Measurements from ENCODE around the gene PRPF40A. TPM values are rescaled to one million over a fixed set of nuclear protein-coding genes. Genes with fewer than 3 reads are reported as not detected.
A peak's percentile ranks its signal among the peaks of the same experiment; 100 is the strongest.

The PRPF40A gene
- total and polyA plus RNA-seq, 10 of the 15 experiments (the other 5 are each of a cell fraction or from before 2014, with no cell fraction given): 97.8 to 197 (median 144) TPM

GRCh38 chr2:152718076-152718908 is 1.0 kb upstream of the PRPF40A start, which contains the start of gene ARL6IP6 (continued):
- TF ChIP-seq REST (IDR thresholded peaks at IDR 0.05; ENCODE audit: low read depth, low read length) (no peak), TAF1 (IDR thresholded peaks at IDR 0.05; ENCODE audit: borderline replicate concordance, low read depth, low read length) (peak; percentile 86), CEBPB (IDR thresholded peaks at IDR 0.05; ENCODE audit: borderline replicate concordance in 1 of 2, low read depth in 2 of 2, low read length in 2 of 2) (no peak), ZNF207 (IDR thresholded peaks at IDR 0.05; ENCODE audit: borderline replicate concordance) (peak; percentile 97; the same call in 1 of the 2 replicates), MYB (IDR thresholded peaks at IDR 0.05; ENCODE audit: borderline replicate concordance, low read depth, low read length) (no peak), CBX3 (IDR thresholded peaks at IDR 0.05; ENCODE audit: borderline replicate concordance, low read depth) (no peak), CBX5 (IDR thresholded peaks at IDR 0.05; ENCODE audit: low read depth) (0 out of 2 replicates have a peak, but pooled peaks have one; percentile 18), HDAC2 (IDR thresholded peaks at IDR 0.05) (no peak), SP1 (IDR thresholded peaks at IDR 0.05; ENCODE audit: low read depth, low read length) (peak; percentile 87), SMARCA5 (IDR thresholded peaks at IDR 0.05) (peak; percentile 17; the same call in 1 of the 2 replicates), MXI1 (IDR thresholded peaks at IDR 0.05; ENCODE audit: low read depth, low read length) (peak; percentile 28), DPF2 (IDR thresholded peaks at IDR 0.05) (no peak; the same call in 1 of the 2 replicates), ZNF622 (IDR thresholded peaks at IDR 0.05) (no peak), NFYA (IDR thresholded peaks at IDR 0.05; ENCODE audit: borderline replicate concordance, low read depth, low read length) (no peak), ZNF24 (IDR thresholded peaks at IDR 0.05) (no peak), PAX8 (IDR thresholded peaks at IDR 0.05) (no peak)
- TF ChIP-seq, protein P1, sequence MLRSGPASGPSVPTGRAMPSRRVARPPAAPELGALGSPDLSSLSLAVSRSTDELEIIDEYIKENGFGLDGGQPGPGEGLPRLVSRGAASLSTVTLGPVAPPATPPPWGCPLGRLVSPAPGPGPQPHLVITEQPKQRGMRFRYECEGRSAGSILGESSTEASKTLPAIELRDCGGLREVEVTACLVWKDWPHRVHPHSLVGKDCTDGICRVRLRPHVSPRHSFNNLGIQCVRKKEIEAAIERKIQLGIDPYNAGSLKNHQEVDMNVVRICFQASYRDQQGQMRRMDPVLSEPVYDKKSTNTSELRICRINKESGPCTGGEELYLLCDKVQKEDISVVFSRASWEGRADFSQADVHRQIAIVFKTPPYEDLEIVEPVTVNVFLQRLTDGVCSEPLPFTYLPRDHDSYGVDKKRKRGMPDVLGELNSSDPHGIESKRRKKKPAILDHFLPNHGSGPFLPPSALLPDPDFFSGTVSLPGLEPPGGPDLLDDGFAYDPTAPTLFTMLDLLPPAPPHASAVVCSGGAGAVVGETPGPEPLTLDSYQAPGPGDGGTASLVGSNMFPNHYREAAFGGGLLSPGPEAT (IDR thresholded peaks at IDR 0.05; ENCODE audit: low read depth): peak; percentile 100
- TF ChIP-seq, protein P2, sequence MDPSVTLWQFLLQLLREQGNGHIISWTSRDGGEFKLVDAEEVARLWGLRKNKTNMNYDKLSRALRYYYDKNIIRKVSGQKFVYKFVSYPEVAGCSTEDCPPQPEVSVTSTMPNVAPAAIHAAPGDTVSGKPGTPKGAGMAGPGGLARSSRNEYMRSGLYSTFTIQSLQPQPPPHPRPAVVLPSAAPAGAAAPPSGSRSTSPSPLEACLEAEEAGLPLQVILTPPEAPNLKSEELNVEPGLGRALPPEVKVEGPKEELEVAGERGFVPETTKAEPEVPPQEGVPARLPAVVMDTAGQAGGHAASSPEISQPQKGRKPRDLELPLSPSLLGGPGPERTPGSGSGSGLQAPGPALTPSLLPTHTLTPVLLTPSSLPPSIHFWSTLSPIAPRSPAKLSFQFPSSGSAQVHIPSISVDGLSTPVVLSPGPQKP (IDR thresholded peaks at IDR 0.05; ENCODE audit: low read depth, low read length): no peak
- TF ChIP-seq, protein P3, sequence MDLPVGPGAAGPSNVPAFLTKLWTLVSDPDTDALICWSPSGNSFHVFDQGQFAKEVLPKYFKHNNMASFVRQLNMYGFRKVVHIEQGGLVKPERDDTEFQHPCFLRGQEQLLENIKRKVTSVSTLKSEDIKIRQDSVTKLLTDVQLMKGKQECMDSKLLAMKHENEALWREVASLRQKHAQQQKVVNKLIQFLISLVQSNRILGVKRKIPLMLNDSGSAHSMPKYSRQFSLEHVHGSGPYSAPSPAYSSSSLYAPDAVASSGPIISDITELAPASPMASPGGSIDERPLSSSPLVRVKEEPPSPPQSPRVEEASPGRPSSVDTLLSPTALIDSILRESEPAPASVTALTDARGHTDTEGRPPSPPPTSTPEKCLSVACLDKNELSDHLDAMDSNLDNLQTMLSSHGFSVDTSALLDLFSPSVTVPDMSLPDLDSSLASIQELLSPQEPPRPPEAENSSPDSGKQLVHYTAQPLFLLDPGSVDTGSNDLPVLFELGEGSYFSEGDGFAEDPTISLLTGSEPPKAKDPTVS (IDR thresholded peaks at IDR 0.05; ENCODE audit: low read depth, low read length): no peak
- TF ChIP-seq, protein P4, sequence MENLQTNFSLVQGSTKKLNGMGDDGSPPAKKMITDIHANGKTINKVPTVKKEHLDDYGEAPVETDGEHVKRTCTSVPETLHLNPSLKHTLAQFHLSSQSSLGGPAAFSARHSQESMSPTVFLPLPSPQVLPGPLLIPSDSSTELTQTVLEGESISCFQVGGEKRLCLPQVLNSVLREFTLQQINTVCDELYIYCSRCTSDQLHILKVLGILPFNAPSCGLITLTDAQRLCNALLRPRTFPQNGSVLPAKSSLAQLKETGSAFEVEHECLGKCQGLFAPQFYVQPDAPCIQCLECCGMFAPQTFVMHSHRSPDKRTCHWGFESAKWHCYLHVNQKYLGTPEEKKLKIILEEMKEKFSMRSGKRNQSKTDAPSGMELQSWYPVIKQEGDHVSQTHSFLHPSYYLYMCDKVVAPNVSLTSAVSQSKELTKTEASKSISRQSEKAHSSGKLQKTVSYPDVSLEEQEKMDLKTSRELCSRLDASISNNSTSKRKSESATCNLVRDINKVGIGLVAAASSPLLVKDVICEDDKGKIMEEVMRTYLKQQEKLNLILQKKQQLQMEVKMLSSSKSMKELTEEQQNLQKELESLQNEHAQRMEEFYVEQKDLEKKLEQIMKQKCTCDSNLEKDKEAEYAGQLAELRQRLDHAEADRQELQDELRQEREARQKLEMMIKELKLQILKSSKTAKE (IDR thresholded peaks at IDR 0.05; ENCODE audit: low read depth, poor library complexity, severe bottlenecking): peak; percentile 90

All from GM12878 (cell line).